Measurements from ENCODE around the gene MYO7B. TPM values are rescaled to one million over a fixed set of nuclear protein-coding genes. Genes with fewer than 3 reads are reported as not detected.

Gene MYO7B
- total RNA-seq, 4 donors from 2014 or later: 0.12 to 1.3 (median 0.42) TPM

DNA sequence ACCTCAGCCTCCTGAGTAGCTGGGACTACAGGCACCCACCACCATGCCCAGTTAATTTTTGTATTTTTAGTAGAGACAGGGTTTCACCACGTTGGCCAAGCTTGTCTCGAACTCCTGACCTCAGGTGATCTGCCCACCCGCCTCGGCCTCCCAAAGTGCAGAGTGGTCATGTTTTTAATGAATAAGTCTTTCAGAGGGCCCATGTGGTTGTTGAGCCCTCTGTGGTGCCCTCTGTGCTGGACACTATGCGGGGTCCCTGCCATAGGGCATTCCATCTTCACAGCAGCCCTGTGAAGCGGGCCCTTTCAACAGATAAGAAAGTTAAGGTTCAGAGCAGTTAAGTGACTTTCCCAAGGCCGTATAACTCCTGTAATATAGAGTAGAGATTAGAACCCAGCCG lies 25.9 kb downstream of the MYO7B start:
- no peak for DNase-seq (ENCODE audit: low spot score)
- no peak for ATAC-seq (ENCODE audit: low FRiP score)
- TF ChIP-seq, protein P1, sequence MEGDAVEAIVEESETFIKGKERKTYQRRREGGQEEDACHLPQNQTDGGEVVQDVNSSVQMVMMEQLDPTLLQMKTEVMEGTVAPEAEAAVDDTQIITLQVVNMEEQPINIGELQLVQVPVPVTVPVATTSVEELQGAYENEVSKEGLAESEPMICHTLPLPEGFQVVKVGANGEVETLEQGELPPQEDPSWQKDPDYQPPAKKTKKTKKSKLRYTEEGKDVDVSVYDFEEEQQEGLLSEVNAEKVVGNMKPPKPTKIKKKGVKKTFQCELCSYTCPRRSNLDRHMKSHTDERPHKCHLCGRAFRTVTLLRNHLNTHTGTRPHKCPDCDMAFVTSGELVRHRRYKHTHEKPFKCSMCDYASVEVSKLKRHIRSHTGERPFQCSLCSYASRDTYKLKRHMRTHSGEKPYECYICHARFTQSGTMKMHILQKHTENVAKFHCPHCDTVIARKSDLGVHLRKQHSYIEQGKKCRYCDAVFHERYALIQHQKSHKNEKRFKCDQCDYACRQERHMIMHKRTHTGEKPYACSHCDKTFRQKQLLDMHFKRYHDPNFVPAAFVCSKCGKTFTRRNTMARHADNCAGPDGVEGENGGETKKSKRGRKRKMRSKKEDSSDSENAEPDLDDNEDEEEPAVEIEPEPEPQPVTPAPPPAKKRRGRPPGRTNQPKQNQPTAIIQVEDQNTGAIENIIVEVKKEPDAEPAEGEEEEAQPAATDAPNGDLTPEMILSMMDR (IDR thresholded peaks at IDR 0.05): no peak

DNA sequence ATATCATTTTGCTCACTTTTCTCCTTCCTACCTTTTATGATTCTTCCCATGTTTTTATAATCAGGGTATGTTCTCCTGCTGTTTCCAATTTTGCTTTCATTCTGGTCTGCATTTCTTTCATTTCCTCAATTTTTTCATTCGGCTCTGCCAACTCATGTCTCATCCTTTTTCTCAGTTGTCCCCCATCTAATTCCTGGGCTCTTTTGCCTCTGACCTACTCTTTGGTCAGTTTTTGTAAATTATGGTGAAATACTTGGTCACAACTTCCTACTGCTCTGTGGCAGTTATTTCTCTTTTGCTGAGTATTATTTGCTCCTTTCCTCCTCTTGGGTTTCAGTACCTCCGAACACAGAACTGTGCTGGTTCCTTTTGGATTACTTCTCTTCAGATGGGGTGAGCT lies 27.5 kb downstream of the MYO7B start:
- DNase-seq (ENCODE audit: low spot score): no peak
- TF ChIP-seq, protein P1 (IDR thresholded peaks at IDR 0.05): no peak
- no peak for ATAC-seq (ENCODE audit: low FRiP score)

DNA sequence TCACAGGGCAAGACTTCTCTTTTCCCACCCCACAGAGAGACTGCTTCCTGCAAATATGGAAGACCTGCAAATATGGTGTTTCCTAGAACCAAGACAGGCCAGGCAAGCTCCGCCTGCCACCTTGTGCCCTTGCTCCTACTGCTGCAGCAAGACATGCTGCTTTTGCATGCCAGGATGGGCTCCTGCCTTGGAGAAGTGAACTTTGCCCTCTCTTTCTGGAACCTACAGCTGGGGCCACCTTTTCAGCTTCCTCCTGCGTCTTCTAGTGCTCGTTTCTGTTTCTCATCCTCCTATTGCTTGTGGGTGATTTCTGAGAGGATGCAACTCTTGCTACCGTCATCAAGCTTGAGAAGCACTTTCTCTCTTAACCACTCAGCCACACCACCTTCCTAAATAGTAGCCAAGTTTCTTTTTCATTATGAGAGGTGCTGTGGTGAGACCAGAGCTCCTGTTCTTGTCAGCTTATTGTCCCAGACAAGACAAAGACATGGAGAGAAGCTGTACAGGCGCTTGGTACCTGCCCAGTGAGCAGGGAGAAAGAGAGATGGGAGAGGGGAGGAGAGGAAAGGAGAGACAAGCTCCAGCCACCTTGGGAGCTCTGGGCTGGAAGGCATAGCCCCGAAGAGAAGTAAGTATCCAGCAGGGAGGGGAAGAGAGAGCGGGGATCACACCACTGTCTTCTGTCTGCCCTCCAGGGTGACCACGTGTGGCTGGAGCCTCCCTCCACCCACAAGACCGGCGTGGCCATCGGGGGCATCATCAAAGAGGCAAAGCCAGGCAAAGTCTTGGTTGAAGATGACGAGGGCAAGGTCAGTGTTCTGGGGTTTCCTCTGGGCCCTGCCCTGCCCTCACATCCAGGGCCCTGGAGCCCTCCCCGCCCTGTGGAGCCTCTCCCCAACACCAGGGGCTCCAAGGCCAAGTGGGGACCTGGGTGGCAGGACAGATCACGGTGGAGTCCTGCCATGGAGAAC lies 28.3 kb downstream of the MYO7B start:
- TF ChIP-seq, protein P1 (IDR thresholded peaks at IDR 0.05): no peak
- ATAC-seq (ENCODE audit: low FRiP score): no peak
- no peak for DNase-seq (ENCODE audit: low spot score)

DNA sequence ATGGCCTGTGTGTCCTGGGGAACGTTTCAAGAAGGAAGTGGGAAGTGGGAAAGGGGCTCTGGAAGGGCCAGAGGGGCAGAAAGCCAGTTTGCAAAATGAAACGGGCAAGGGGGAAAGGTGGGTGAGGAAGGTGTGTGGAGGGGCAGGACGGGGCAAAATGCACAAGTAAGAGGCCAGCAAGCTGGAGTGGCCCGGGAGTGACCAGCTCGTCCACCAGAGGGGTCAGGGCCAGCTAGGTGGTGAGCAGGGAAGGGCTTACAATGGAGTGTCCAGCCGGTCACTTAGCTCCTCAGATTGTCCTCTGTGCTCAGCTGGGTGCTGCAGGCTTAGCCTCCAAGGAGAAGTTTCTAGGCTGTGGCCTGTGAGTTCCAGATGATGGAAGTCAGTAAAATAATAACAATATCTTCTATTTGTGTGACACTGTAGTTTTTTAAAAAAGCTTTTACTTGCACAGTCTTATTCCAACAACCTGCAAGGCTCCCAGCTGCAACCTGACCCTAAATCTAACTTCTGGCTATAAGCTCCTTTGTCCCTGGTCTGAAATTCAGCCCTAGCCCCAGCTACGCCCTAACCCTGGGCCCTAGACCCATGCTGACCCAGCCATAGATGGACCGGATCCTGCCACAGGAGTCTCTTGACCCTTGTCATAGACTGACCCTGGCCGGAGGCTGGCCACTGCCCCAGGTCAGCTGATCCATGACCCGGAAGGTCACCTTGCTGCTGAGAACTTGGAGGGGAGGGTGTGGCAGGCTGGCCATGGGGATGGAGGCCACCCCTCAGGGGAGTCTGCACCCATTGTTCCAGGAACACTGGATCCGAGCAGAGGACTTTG lies 29.2 kb downstream of the MYO7B start:
- DNase-seq (ENCODE audit: low spot score): no peak
- TF ChIP-seq, protein P1 (IDR thresholded peaks at IDR 0.05): no peak
- no peak for ATAC-seq (ENCODE audit: low FRiP score)

DNA sequence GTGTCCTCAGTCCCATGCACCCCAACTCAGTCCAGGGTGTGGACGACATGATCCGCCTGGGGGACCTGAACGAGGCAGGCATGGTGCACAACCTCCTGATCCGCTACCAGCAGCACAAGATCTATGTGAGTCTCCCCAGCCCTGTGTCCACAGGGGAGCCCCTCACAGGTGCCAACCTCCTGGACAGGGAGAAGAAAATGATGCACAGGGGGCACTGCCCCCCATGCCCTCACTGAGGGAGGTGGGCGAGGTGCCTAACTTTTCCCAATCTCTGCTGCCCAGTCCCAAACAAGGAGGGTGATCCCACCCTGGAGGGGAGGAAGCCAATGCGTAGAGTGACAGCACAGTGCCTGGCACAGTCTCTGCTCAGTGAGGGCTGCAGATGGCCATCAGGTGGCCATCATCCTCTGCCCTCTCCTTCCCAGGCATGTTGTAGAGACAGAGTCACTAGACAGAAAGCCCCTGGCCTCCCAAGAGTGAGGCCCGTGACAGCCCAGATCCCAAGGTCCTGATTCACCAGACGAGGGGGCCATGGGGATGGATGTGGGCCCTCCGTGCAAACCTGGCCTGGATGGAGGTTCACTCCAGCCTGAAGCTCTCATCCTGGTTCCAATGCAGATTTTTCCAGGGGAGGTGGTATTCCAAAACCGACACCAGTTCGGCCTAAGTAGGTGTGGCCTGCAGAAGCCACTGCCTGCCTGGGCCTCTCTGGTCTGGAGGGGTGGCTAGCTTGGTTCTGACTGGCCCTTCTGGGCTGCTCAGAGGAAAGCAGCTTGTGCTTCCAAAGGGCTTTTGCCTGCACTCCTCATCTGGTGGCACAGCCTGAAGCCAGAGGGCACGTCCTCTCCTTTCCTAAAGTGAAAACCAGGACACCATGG lies 30.0 kb downstream of the MYO7B start:
- DNase-seq (ENCODE audit: low spot score): no peak

DNA sequence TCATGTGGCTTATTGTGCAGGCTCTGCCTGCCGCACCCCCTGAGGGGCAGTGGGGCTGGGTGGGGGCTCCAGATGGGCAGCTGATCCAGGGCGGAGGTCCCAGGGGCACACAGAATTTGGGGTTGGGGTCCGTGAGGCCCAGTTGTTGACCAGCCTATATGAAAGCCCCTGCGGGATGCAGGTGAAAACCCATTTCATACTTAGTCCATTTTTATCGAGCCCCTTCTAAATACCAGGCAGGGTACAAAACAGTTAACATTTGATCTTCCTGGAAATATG lies 30.6 kb downstream of the MYO7B start:
- DNase-seq (ENCODE audit: low spot score) (no peak), ATAC-seq (ENCODE audit: low FRiP score) (no peak)
- TF ChIP-seq, protein P1 (IDR thresholded peaks at IDR 0.05): no peak

More for the DNA sequence above, 30.0 kb downstream of the MYO7B start:
- no peak for ATAC-seq (ENCODE audit: low FRiP score)
- TF ChIP-seq, protein P1 (IDR thresholded peaks at IDR 0.05): no peak

All from omental fat pad (tissue), 4 donors.